DOHH2 (cell line): ENCODE results near the gene TRIM15.

Experiments
- H3F3A ChIP-seq: fragments of 200-600 bp; sonication (generic), shearing (Covaris generic); 2 replicates; pipeline ENCODE4 v1.6.0; 2016; ENCODE audit warnings: antibody characterized with exemption, mild to moderate bottlenecking; ENCODE audit not compliant: control insufficient read depth, insufficient read depth
- H3K27ac ChIP-seq: fragments of 200-600 bp; sonication (generic); 2 replicates; pipeline ENCODE4 v1.5.1; 2014; ENCODE audit warnings: low read depth, mild to moderate bottlenecking, low read length, moderate library complexity
- H3K27me3 ChIP-seq: fragments of 200-600 bp; sonication (generic); 2 replicates; pipeline ENCODE4 v1.6.1; 2014; ENCODE audit warnings: mild to moderate bottlenecking, low read length, mixed read lengths; ENCODE audit not compliant: control insufficient read depth
- H3K36me3 ChIP-seq: fragments of 200-600 bp; sonication (generic); 2 replicates; pipeline ENCODE4 v1.6.1; 2014; ENCODE audit warnings: mild to moderate bottlenecking, low read length, moderate library complexity, mixed read lengths; ENCODE audit not compliant: control insufficient read depth
- H3K4me1 ChIP-seq: fragments of 200-600 bp; sonication (generic); 2 replicates; pipeline ENCODE4 v1.6.1; 2014; ENCODE audit warnings: mild to moderate bottlenecking, low read length, mixed read lengths; ENCODE audit not compliant: control insufficient read depth
- H3K4me2 ChIP-seq: fragments of 200-600 bp; sonication (generic); 2 replicates; pipeline ENCODE4 v1.6.0; 2014; ENCODE audit warnings: mild to moderate bottlenecking, low read length, moderate library complexity
- H3K4me3 ChIP-seq: fragments of 200-600 bp; sonication (generic); 2 replicates; pipeline ENCODE4 v1.5.1; 2014; ENCODE audit warnings: mild to moderate bottlenecking, low read length, mixed read lengths
- H3K79me2 ChIP-seq: fragments of 200-600 bp; sonication (generic); 2 replicates; pipeline ENCODE4 v1.6.1; 2014; ENCODE audit warnings: mild to moderate bottlenecking, low read length, mixed read lengths; ENCODE audit not compliant: control insufficient read depth
- H3K9me2 ChIP-seq: fragments of 200-600 bp; sonication (generic); replicated peaks from 2 replicates; pipeline ENCODE4 v1.6.1; 2014; ENCODE audit warnings: mild to moderate bottlenecking, low read length, mixed read lengths; ENCODE audit not compliant: control insufficient read depth
- H3K9me3 ChIP-seq: fragments of 200-600 bp; sonication (generic); 2 replicates; pipeline ENCODE4 v1.6.1; 2014; ENCODE audit warnings: antibody characterized with exemption, low read length, mixed read lengths; ENCODE audit not compliant: control insufficient read depth, insufficient read depth
- H4K20me1 ChIP-seq: fragments of 200-600 bp; sonication (generic); 2 replicates; pipeline ENCODE4 v1.6.0; 2014; ENCODE audit warnings: low read depth, mild to moderate bottlenecking, antibody characterized with exemption, low read length, moderate library complexity; ENCODE audit not compliant: control insufficient read depth, insufficient read depth
- CTCF ChIP-seq: fragments of 200-600 bp; sonication (generic); IDR thresholded peaks from one replicate; pipeline ENCODE4 v1.5.1; 2014; ENCODE audit warnings: antibody characterized with exemption, mild to moderate bottlenecking, low read depth, low read length; ENCODE audit not compliant: poor library complexity, severe bottlenecking
- EZH2phosphoT487 ChIP-seq: fragments of 200-600 bp; sonication (generic); IDR thresholded peaks from 2 replicates; pipeline ENCODE4 v1.6.1; 2017; ENCODE audit warnings: borderline replicate concordance, mild to moderate bottlenecking, antibody characterized with exemption, low read length, moderate library complexity, mixed read lengths

Gene TRIM15

GRCh38 chr6:30202366-30202765 lies 39.0 kb downstream of the TRIM15 start:
- Histone ChIP-seq H3K4me1 (peaks cover 46% of the 10 kb centered on the region), H3K4me3 (no peak overlapping the region), H3K9me3 (no peaks in the 10 kb centered on the region), H4K20me1 (peaks cover 14% of the 10 kb centered on the region), H3K4me2 (peak overlapping the region; percentile 24; the same call in 1 of the 2 replicates), H3F3A (no peaks in the 10 kb centered on the region; the same call in 1 of the 2 replicates), H3K79me2 (peaks cover 68% of the 10 kb centered on the region), H3K27ac (no peak overlapping the region), H3K27me3 (no peaks in the 10 kb centered on the region), H3K9me2 (no peaks in the 10 kb centered on the region), H3K36me3 (peaks cover 71% of the 10 kb centered on the region)
- TF ChIP-seq CTCF (no peak), EZH2phosphoT487 (no peak)

- Histone ChIP-seq H3K27ac (no peak overlapping the region), H3K27me3 (no peaks in the 10 kb centered on the region), H3K4me2 (no peak overlapping the region), H3K79me2 (peaks cover 84% of the 10 kb centered on the region), H3K36me3 (peaks cover 69% of the 10 kb centered on the region), H3K4me3 (no peak overlapping the region), H4K20me1 (peaks cover 24% of the 10 kb centered on the region; the same call in 1 of the 2 replicates), H3K9me2 (no peaks in the 10 kb centered on the region), H3K4me1 (peaks cover 61% of the 10 kb centered on the region), H3F3A (no peaks in the 10 kb centered on the region; the same call in 1 of the 2 replicates), H3K9me3 (no peaks in the 10 kb centered on the region)
- TF ChIP-seq EZH2phosphoT487 (no peak), CTCF (no peak)
Measured at GRCh38 chr6:30204116-30204515, 40.8 kb downstream of the TRIM15 start.

GRCh38 chr6:30206152-30206551 lies 42.8 kb downstream of the TRIM15 start:
- TF ChIP-seq CTCF (no peak), EZH2phosphoT487 (no peak)
- peaks cover 88% of the 10 kb centered on the region for H3K79me2 ChIP-seq
- H4K20me1 ChIP-seq = peaks cover 21% of the 10 kb centered on the region; the same call in 1 of the 2 replicates
- no peak overlapping the region for H3K4me2 ChIP-seq
- no peak overlapping the region for H3K27ac ChIP-seq
- H3K9me3 ChIP-seq = no peaks in the 10 kb centered on the region
- H3K4me3 ChIP-seq = no peak overlapping the region
- no peaks in the 10 kb centered on the region; the same call in 1 of the 2 replicates for H3F3A ChIP-seq
- H3K9me2 ChIP-seq = no peaks in the 10 kb centered on the region
- peaks cover 69% of the 10 kb centered on the region for H3K4me1 ChIP-seq
- H3K36me3 ChIP-seq = peaks cover 65% of the 10 kb centered on the region
- no peaks in the 10 kb centered on the region for H3K27me3 ChIP-seq
